Spleen (tissue), 11 donors: ENCODE results near the gene ZC3H7A. TPM values are rescaled to one million over a fixed set of nuclear protein-coding genes. Genes with fewer than 3 reads are reported as not detected.

ENCODE experiments used
- DNase-seq: peaks from one replicate; pipeline ENCODE4 v3.0.0-alpha.2; 2020
- H3K27ac ChIP-seq, 8 donors: fragments of 200-600 bp; sonication (generic) in 7 of 8; 1 replicate in 4 of 8; 2 replicates in 4 of 8; pipeline versions ENCODE4 v1.5.0 to v1.8.0; 2016 to 2021; ENCODE audit warnings: inconsistent platforms in 4 of 8, mild to moderate bottlenecking in 4 of 8, moderate library complexity in 1 of 8
- H3K27me3 ChIP-seq, 7 donors: fragments of 200-600 bp; sonication (generic) in 6 of 7; replicated peaks in 1 of 7; 1 replicate in 4 of 7; 2 replicates in 3 of 7; pipeline versions ENCODE4 v1.5.0 to v1.8.0; 2016 to 2021; ENCODE audit warnings: inconsistent platforms in 3 of 7, mild to moderate bottlenecking in 1 of 7
- H3K36me3 ChIP-seq, 6 donors: fragments of 200-600 bp; sonication (generic) in 5 of 6; 1 replicate in 4 of 6; 2 replicates in 2 of 6; pipeline versions ENCODE4 v1.5.0 to v1.8.0; 2016 to 2021; ENCODE audit warnings: inconsistent platforms in 2 of 6
- H3K4me1 ChIP-seq, 6 donors: fragments of 200-600 bp; sonication (generic) in 5 of 6; 1 replicate in 3 of 6; 2 replicates in 3 of 6; pipeline versions ENCODE4 v1.5.0 to v1.8.0; 2016 to 2021; ENCODE audit warnings: inconsistent platforms in 3 of 6
- H3K4me3 ChIP-seq, 8 donors: fragments of 200-600 bp; sonication (generic) in 7 of 8; 1 replicate in 4 of 8; 2 replicates in 4 of 8; pipeline versions ENCODE4 v1.5.0 to v1.8.0; 2016 to 2021; ENCODE audit warnings: inconsistent platforms in 4 of 8, mild to moderate bottlenecking in 4 of 8, moderate library complexity in 2 of 8
- H3K9me3 ChIP-seq, 8 donors: fragments of 200-600 bp; sonication (generic) in 7 of 8; 1 replicate in 4 of 8; 2 replicates in 4 of 8; pipeline versions ENCODE4 v1.5.0 to v1.8.0; 2016 to 2021; ENCODE audit warnings: inconsistent platforms in 4 of 8
- POLR2A ChIP-seq, 3 donors: fragments of 450-650 bp; IDR thresholded peaks; one replicate each; pipeline ENCODE4 v1.5.1; 2017; ENCODE audit warnings: antibody characterized with exemption in 3 of 3, mild to moderate bottlenecking in 1 of 3
- POLR2AphosphoS5 ChIP-seq, 3 donors: sonication (generic); formaldehyde crosslinking; IDR thresholded peaks; one replicate each; pipeline ENCODE4 v1.5.1; 2017; ENCODE audit warnings: antibody characterized with exemption in 3 of 3
- WGBS, 5 donors: extraction: QIAGEN DNeasy Blood & Tissue Kit in 3 of 5; methylation state at CpG; one replicate each; pipeline versions ENCODE4 v1.1.5 to v1.1.7; 2013 to 2018; 5-methylcytosine and 5-hydroxymethylcytosine counted together
- intact Hi-C: fragments of 100-400 bp; cut with DNase I; formaldehyde crosslinking; loops from one replicate; pipeline ENCODE4 v1.15.0; 2023; ENCODE audit warnings: low total_unique reads
- polyA plus RNA-seq, 3 donors: library from polyadenylated mRNA; stranded (reverse); fragments of 200-250 nt; gene quantifications; one replicate each; pipeline ENCODE4 v1.2.1, GENCODE V29; 2013
- total RNA-seq, 7 donors: library from RNA; depleted of rRNA in 3 of 7; stranded (reverse); fragments of >200 nt in 3 of 7; fragmentation: NEBNext Ultra II Directional in 4 of 7; extraction: Animal tissue kit (Norgen Biotek cat#: 25700) in 4 of 7; gene quantifications; one replicate each; pipeline versions ENCODE4 v1.1.0 to v1.2.1, GENCODE V29; 2016 to 2021
- TF ChIP-seq, protein P1 (sequence below), 11 experiments: fragments of 200-600 bp in 7 of 11; fragments of 450-650 bp in 4 of 11; sonication (generic) in 4 of 11; IDR thresholded peaks in 8 of 11; conservative IDR thresholded peaks in 3 of 11; 1 replicate in 7 of 11; 2 replicates in 4 of 11; pipeline versions ENCODE4 v1.4.0 to v1.8.0; 2016 to 2021; ENCODE audit warnings: antibody characterized with exemption in 11 of 11, inconsistent platforms in 4 of 11, mild to moderate bottlenecking in 1 of 11
- donor health status: healthy with polysubstance abuse.
- donor health status: DM: no; HTN: no; CAD: no; lungs with moderate emphysema.
- donor health status: DM: no; HTN: no; CAD: no.
- donor health status: Bipolar disorder and iron deficiency.
- donor health status: healthy.
- donor health status: DM: no; HTN: no; CAD: no.
- donor health status: DM: yes; HTN: yes; CAD: no.

Gene ZC3H7A
- total and polyA plus RNA-seq, 10 donors, result 28.7 to 118 (median 80.9) TPM

DNA sequence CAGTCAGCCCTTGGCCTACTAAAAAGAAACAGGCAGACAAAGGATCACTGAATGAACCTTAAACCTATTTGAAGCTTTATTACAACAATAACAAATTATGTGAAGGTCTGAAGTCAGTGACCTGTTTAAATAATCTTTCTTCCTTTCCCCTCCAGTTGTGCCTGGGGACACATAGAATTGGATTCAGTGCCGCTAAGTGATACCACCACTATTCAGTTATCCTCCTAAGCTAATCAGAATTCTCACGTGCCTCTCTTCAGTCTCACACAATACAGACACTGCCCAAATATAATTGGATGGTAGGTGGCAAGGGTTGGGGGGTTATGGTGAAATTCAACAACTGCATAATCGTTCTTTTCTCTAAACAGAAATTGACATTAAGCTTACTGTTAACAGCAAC lies 65.8 kb downstream of the ZC3H7A start:
- intact Hi-C loops, result no loop called here
- Histone ChIP-seq H3K9me3 (no peaks in the 10 kb centered on the region), H3K4me3 (no peak overlapping the region), H3K4me1 (peaks cover 0 to 83% (median 13%) of the 10 kb centered on the region in 6 donors), H3K27ac (no peak overlapping the region), H3K36me3 (peaks cover 0 to 99% (median 75%) of the 10 kb centered on the region in 6 donors), H3K27me3 (no peaks in the 10 kb centered on the region)
- no peak for DNase-seq
- WGBS, 5 donors, result 86 to 95% (median 89%) methylated on average over 3 of the region's 3 CpGs
- TF ChIP-seq POLR2AphosphoS5 (IDR thresholded peaks at IDR 0.05), result no peak
- TF ChIP-seq, protein P1, sequence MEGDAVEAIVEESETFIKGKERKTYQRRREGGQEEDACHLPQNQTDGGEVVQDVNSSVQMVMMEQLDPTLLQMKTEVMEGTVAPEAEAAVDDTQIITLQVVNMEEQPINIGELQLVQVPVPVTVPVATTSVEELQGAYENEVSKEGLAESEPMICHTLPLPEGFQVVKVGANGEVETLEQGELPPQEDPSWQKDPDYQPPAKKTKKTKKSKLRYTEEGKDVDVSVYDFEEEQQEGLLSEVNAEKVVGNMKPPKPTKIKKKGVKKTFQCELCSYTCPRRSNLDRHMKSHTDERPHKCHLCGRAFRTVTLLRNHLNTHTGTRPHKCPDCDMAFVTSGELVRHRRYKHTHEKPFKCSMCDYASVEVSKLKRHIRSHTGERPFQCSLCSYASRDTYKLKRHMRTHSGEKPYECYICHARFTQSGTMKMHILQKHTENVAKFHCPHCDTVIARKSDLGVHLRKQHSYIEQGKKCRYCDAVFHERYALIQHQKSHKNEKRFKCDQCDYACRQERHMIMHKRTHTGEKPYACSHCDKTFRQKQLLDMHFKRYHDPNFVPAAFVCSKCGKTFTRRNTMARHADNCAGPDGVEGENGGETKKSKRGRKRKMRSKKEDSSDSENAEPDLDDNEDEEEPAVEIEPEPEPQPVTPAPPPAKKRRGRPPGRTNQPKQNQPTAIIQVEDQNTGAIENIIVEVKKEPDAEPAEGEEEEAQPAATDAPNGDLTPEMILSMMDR (IDR thresholded peaks at IDR 0.05 in 8 of 11, conservative IDR thresholded peaks at IDR 0.05 in 3 of 11), result no peak
- TF ChIP-seq POLR2A (IDR thresholded peaks at IDR 0.05), result no peak

DNA sequence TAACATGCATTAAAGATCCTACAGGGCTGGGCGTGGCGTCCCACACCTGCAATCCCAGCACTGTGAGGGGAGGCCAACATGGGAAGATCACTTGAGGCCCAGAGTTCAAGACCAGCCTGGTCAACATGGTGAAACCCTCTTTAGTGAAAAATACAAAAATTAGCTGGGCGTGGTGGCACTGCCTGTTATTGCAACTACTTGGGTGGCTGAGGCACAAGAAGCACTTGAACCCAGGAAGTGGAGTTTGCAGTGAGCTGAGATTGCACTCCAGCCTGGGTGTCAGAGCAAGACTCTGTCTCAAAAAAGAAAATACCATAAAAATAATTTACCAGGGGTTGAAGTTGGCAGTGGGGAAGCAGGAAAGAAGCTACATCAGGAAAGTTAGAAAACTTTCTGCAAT lies 67.3 kb downstream of the ZC3H7A start:
- peaks cover 0 to 99% (median 74%) of the 10 kb centered on the region in 6 donors for H3K36me3 ChIP-seq
- TF ChIP-seq POLR2A (IDR thresholded peaks at IDR 0.05) (no peak), POLR2AphosphoS5 (IDR thresholded peaks at IDR 0.05) (no peak)
- TF ChIP-seq, protein P1 (IDR thresholded peaks at IDR 0.05 in 8 of 11, conservative IDR thresholded peaks at IDR 0.05 in 3 of 11), result no peak
- WGBS, 5 donors, result 86 to 94% (median 91%) methylated on average over 3 of the region's 3 CpGs
- intact Hi-C loops, result no loop called here
- DNase-seq, result no peak
- no peak overlapping the region for H3K4me3 ChIP-seq
- H3K9me3 ChIP-seq, result no peaks in the 10 kb centered on the region
- peak overlapping the region in 1 of 8 donors; percentile 6 for H3K27ac ChIP-seq
- peaks cover 0 to 80% (median 12%) of the 10 kb centered on the region in 6 donors for H3K4me1 ChIP-seq
- H3K27me3 ChIP-seq, result no peaks in the 10 kb centered on the region

DNA sequence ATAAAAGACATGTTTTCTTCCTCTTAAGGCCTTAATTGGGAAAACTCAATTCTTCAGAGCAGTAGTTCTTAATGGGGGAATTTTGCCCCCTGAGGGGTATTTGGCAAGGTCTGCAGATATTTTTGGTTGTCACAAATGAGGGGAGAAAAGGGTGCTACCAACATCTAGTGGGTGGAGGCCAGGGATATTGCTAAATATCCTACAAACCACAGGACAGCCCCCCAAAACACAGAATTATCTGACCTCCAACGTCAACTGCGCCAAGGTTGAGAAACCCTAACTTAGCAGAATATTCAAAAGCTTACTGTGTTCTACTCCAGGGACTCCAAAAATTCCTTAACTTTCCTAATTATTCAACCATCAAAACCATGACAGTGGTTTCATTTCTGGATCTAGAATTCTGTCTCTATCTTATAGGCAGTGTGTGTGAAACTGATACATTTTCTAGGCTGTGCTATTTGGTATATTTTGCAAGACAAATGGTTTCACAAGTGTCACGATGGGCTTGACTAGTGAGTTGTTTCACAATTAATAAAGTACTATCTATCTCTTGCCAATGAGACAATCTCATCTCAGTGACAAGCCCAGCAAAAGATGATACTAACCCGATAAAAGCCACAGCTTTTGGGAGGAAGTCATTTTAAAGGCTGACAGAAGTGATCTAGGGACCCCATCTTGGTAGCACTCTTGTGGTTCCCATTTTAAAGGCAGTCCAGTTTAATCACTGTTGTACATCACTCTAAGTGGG lies 69.1 kb downstream of the ZC3H7A start:
- Histone ChIP-seq H3K4me1 (peaks cover 0 to 74% (median 11%) of the 10 kb centered on the region in 6 donors), H3K36me3 (peaks cover 0 to 99% (median 71%) of the 10 kb centered on the region in 6 donors), H3K9me3 (no peaks in the 10 kb centered on the region), H3K27ac (peak overlapping the region in 4 of 8 donors; percentile 25 to 72 (median 48)), H3K4me3 (no peak overlapping the region), H3K27me3 (no peaks in the 10 kb centered on the region)
- TF ChIP-seq POLR2A (IDR thresholded peaks at IDR 0.05) (no peak), POLR2AphosphoS5 (IDR thresholded peaks at IDR 0.05) (no peak)
- TF ChIP-seq, protein P1 (IDR thresholded peaks at IDR 0.05 in 8 of 11, conservative IDR thresholded peaks at IDR 0.05 in 3 of 11), result no peak
- 30 to 71% (median 56%) methylated on average over 4 of the region's 4 CpGs for WGBS, 5 donors
- DNase-seq, result no peak
- intact Hi-C loops, result no loop called here

DNA sequence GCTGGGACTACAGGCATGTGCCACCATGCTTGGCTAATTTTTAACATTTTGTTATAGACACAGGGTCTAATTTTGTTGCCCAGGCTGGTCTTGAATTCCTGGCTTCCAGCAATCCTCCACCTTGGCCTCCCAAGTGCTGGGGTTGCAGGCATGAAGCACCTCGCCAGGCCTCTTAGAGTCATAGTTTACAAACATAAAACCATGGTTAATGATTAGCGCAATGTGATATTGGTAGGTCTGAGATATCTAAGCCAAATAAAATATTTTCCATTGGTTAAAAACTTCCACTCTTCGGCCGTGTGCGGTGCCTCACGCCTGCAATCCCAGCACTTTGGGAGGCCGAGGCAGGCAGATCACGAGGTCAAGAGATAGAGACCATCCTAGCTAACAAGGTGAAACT lies 71.0 kb downstream of the ZC3H7A start:
- TF ChIP-seq POLR2AphosphoS5 (IDR thresholded peaks at IDR 0.05), result no peak
- TF ChIP-seq, protein P1 (IDR thresholded peaks at IDR 0.05 in 8 of 11, conservative IDR thresholded peaks at IDR 0.05 in 3 of 11), result no peak
- TF ChIP-seq POLR2A (IDR thresholded peaks at IDR 0.05), result no peak
- peaks cover 0 to 69% (median 11%) of the 10 kb centered on the region in 6 donors for H3K4me1 ChIP-seq
- WGBS, 5 donors, result 86 to 99% (median 96%) methylated on average over 8 of the region's 8 CpGs
- no peaks in the 10 kb centered on the region for H3K27me3 ChIP-seq
- H3K27ac ChIP-seq, result no peak overlapping the region
- intact Hi-C loops, result no loop called here
- DNase-seq, result no peak
- no peaks in the 10 kb centered on the region for H3K9me3 ChIP-seq
- H3K36me3 ChIP-seq, result peaks cover 0 to 99% (median 69%) of the 10 kb centered on the region in 6 donors
- H3K4me3 ChIP-seq, result no peak overlapping the region
